Medulla oblongata (tissue), 1 donor: ENCODE data around the gene TRMT61A.

ENCODE experiments used
- DNase-seq: peaks from one replicate; pipeline ENCODE4 v3.0.0-alpha.2; 2015; ENCODE audit errors: extremely low spot score

Gene TRMT61A

DNA sequence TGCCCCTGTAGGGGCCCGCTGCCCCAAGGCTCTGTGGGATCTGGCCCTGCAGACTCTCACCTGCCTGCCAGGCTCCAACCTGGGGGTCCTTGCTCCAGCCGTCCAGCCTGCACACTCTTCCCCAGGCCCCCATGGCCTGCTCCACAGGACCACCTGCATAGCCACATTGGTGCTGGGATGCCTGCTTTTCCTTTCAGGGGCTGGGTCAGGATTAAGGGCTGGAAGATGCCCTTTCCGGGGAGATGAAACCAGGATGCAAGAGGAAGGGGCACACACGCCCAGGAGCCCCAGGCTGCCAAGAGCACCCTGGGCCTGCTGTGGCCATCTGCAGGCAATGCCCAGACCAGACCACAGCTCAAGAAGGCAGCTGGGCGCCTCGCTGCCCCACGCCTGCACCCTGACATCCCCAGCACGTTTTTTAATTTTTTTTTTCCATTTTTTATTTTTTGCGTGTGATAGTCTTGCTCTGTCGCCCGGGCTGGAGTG is 18.5 kb downstream of the TRMT61A start:
- no peak for DNase-seq

DNA sequence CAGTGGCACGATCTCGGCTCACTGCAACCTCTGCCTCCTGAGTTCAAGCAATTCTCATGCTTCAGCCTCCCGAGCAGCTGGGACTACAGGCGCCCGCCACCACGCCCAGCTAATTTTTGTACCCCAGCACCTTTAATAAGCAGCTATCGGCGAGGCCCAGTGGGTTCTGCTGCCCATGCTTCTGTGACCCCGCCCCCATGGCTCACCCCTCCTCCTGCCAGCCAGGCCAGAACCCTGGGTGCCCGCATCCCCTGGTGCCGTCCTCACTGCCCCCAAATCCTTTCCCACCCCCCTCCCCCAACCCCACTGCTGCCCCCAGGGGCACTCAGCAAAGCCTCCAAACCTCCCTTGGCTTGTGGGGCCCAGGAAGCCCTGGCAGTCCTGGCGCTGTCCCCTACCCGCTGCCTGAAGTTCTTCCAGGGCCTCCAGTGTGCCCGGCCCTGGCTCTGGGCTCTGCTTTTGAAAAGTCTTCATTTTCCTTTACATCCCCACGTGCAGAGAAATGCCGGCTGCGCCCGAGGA is 19.0 kb downstream of the TRMT61A start:
- DNase-seq, result peak; percentile 3

DNA sequence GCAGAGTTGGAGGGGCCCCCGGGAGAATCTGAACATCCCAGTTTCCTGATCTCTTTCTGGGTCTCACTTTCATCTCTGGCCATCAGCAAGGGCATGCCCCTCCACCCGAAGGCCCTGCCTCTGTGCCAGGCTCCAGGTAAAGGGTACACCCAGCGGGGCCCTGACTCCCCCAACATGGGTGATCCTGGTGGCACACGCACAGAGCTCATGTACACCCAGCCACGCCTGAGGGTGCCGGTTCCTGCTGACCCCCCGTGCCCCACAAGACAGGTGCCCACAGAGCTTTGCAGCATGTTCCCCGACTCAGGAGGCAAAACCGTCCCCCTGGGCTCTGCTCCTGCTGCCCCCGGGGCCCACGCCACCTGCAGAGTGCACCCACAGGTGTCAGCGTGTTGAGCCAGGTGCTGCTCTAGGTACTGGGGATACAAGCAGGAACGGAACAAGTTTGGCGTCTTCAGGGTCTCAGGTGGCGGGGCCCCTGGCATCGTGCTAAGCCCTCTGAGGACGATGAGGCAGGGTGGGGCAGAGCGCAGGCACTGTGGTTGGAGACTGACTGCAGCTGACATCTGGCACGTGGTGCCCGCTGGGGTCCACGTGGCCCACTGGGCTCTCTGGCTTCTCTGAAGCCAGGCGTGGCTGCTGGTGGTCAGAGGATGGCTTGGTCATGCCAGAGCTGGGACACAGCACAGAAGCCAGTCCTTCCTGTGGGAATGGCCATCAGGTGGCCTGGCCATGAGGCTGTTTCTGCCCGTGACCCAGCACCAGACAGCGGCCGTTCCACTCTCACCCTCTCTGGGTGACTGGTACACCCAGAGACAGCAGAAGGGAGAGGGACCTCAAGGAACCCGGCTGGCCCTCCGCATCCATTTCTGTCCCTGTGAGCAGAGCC is 19.7 kb downstream of the TRMT61A start:
- DNase-seq, result peak; percentile 70

DNA sequence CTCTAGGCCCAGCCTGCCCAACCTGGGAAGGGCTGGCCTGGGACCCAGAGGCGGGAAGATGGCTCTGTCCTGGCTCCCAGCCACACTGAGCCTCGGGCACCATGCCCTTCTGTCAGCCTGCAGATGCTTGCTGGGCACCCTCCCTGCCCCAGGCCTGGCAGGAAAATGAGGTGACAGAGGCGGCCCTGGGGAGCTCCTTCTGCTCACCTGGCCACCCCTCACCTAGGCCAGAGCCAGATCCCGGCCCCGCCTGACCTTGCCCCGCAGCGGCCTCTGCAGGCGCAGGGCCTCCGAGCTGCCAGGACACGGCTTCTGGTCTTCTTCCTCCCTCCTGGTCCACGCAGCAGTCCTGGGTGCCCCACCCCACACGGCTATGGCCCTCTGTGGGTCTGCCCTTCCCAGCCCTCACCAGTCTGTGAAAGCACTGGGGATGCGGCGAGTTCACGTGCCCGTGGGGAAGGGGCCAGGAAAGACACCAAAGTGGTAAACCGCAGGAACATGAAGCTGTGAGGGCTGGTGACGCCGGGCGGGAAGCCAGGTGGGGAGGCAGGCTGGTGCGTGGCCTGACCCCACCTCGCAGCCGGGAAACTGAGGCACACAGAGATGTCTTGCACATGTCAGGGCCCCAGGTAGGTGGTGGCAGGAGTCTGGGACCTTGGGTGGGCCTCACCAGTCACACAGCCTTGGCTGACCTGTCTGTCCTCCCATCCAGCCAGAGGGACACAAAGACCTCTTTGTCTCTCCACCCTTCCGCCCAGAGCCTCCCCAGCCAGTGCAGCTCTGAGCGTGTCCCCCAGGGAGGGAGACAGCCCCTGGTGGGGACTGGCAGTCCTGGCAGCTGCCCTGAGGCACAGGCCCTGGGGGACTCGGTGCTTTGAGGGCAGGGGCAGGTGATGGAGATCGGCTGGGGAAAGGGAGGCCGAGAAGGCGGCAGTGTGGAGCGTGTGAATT is 20.6 kb downstream of the TRMT61A start:
- peak; percentile 93 for DNase-seq

DNA sequence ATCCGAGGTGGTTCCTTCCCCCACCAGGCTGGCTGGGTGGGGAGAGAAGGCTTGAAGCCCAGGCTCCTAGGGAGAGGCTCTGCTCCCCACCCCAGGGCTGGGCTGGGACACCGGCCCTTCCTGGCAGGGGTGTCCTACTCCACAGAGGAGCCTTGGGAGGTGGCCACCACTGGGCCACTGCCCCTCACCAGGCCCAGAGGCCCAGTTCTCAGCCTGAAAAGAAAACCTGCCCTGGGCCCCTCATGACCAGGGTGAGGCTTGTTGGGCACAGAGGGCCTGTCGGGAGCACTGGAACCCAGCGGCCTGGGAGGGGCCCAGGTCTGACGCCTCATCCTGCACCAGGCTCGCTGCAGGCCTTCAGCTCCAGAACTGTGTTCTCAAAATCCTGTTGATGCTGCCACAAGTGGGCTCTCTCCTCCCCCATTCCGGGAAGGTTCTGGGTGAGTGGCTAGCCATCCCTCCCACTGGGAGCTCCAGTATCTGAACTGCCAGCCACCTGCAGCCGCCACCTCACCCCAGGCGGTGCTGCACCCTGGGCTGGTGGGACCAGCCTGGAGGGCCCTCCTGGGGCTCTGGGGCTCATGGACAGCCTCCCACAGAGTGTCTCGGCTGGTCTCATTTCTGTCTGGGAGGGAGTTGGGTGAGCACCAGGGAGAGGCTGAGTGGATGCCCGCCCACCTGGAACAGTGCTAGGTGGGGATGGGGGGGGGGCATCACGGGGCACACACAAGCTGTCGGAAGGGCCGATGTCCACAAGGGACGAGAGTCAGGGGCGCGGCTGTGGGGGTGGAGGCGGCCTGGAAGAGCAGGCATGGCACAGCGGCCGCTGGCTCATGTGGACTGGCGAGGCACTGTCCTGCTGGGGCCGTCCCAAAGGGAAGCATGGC is 21.7 kb downstream of the TRMT61A start:
- DNase-seq, result peak; percentile 57

DNA sequence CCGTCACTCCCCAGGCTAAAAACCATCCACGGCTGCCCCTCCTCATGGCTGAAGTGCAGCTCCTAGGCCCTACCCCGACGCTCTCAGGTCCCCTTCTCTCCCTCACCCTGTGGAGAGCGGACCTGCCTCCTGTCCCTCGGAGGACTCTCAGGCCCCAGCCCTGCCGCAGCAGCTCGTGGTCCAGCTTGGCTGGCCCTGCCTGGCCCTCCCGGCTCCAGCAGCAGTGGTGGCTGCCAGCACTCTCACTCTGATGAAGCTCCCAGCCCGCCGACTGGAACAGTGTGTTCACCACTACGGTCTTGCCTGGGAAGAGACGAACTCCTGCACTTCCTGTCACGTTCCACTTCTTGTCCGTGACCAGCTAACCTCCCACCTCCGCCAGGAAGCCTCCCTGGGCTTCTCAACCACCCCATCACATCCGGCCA is 22.4 kb downstream of the TRMT61A start:
- DNase-seq, result peak; percentile 70

DNA sequence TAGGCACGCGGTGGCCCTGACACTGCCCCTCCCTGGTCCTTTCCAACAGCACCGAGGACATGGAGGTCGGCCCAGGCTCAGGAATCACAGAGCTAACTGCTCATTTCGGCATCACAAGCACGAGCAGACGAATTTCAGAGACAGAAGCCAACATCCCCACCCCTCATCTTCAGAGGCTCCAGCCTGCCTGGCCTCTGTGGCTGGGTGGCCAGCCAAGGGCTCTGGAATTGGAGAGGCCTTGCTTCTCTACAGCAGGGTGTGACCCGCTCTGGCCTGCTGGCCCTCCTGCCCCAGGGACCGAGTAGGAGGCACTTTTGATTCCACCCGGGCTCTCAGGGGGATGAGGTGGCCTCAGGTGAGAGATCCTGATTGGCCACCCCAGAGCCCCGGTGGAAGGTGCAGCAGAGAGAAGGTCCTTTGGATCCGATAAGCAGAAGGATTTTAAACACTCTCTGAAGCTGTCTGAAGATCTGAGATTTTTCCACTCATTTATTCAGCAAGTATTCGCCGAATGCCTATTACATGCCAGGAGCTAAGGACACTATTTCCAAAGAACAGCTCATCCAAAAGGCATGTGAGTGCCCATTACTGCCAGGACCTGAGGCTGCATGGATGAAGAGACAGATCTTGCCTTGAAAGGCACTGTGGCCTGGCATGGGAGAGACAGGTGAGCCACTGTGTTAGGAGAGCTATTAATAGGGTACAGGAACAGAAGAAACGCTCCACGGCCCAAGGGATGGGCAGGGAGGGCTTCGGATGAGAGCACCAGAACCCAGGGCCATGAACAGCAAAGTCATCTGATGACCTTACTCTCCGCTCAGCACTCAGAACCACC is 23.2 kb downstream of the TRMT61A start:
- peak; percentile 47 for DNase-seq

DNA sequence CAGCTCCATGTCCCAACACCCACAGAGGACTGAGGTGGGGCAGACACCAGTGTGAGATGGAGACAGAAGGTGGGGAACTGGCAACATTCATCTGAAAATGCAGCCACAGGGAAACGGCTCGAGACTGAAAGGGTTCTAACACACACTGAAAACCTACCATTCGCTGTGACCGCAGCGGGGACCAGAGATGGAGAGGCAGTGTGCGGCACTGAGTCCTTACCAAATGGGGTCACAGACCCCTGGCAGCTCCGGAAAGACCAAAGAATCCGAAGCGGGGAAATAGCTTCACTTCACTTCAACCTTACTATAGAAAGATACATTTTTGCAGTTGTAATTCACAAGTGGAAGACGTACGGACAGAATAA is 23.8 kb downstream of the TRMT61A start:
- no peak for DNase-seq

DNA sequence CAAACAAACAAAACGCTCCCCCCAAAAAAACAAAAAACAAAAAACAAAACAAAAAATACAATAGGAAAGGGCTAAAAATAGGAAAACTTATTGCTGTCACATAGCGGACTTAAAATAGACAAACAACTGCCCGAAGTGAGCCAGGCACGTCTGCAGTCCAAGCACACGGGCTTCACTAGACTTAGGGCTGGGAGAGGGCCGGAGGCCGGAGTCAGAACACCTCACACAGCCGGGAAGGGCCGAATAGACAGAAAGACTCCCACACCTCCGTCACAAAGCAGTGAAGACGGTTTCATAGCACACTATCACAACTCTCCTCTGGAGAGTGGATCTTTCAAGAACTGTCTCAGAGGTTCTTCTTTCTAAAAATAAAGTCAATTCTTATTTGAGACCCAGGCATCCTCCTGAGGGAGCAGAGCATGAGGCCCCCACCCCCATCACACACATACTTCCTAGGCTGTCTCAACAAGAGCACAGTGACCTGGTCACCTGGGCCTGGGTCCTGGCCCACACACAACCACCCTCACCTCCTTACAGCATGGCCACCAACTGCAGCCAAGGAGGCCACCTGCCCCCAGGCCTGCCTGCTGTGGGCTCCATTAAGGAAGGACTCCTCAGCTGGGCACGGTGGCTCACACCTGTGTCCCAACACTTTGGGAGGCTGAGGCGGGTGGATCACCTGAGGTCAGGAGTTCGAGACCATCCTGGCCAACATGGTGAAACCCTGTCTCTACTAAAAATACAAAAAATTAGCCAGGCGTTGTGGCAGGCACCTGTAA is 26.8 kb downstream of the TRMT61A start:
- no peak for DNase-seq

DNA sequence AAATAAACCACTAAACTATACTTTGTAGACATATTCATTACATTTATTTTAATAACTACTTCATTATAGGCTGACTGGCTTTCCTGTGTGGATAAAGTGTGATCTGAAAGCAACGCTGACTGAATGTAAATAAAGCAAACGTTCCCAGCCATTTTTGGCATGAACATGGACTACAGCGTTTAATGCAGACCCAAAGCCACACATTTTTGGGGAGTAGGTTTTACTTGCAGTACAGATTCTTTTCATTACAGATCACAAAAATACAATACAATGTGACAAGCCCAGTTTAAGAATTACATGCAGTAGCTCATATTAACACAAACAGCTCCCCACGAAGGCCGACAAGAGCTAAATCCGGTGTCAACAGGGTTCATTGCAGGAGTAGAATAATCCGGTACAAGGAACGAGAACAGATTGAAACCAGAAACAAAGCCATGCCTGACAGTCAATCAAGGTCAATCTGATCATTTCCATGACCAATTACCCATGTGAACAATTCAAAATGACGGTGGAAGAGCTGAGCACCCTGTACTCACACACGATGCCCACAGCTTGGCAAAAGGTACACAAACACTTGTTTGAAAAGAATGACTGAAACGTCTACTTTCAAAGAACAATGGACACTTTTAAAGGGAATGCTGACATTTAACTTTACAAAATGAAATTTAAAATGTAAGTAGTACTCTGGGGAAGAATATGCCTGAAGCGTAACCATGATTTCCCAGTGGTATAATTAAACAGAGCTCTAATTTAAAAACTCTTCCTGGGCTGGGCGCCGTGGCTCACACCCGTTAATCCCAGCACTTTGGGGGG is 28.2 kb downstream of the TRMT61A start:
- no peak for DNase-seq

DNA sequence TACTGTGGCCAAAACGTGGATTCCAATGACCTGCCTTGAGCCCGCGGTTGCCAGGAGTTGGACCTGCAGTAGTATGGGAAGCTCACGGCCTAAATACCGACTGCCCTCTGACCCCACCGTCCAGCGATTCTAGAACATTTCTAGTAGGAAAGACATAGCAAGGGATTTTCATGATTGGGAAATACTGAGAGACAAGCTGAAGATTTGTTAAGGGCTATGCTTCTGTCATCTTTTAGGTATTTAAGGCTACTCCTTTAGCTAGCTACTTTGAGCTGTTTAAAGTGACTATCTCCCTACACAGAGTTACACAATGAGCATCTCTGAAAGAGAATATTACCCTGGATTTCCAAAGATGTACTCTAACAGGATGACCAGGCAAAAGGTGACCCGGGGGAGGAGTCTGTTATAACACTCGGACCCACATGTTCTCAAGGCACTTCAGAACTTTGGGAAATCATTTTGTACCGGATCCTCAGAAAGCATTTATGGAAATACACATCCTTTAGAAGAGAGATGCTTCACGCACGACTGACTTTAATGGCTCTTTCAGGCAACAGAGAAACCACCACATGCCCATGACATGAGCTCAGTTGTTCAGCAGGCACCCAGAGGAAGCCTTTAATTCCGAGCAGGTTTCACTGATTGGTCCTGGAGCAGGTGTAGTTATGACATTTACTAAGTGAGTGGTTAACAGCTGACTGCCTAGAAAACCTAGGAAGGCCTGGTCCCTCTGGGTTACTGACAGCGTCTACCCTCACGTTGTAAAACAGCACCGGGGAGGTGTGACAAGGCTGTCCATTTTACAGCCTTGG is 29.3 kb downstream of the TRMT61A start:
- DNase-seq, result no peak

DNA sequence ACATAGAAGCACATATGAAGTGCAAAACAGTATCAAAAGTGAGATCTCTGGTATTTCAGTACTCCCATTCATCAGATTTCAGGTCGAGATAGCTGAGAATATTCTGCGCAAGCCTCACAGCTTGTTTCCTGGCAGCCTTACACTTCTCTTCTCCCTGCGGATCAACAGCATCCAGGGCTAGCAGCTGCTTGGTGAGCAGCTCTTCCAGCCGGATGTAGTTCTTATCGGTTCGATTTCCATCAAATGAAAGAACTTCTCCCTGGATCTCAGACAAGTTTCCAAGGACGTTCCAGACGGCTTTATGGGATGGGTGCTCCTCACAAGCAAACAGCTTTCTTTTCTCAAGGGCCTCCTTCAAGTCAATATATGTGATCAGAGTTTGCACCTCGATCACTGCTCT is 30.8 kb downstream of the TRMT61A start:
- no peak for DNase-seq

DNA sequence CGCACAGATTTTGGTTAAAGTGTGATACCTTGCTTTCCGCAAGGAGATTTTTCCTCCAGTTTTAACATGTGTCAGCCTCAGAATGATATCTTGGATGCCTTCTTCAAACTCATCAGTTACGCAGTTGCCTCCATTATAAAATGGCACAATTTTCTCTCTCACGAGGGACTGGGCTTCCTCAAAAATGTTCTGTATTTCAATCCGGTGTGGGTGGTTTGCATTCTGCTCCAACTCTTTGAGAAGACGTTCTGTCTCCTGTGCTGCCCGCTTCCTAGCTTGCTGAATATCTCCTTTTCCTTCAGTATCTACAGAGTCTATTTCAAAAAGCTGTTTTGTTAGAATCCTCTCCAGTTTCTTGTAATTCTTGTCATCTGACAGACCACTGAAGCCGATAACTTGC is 31.7 kb downstream of the TRMT61A start:
- no peak for DNase-seq

DNA sequence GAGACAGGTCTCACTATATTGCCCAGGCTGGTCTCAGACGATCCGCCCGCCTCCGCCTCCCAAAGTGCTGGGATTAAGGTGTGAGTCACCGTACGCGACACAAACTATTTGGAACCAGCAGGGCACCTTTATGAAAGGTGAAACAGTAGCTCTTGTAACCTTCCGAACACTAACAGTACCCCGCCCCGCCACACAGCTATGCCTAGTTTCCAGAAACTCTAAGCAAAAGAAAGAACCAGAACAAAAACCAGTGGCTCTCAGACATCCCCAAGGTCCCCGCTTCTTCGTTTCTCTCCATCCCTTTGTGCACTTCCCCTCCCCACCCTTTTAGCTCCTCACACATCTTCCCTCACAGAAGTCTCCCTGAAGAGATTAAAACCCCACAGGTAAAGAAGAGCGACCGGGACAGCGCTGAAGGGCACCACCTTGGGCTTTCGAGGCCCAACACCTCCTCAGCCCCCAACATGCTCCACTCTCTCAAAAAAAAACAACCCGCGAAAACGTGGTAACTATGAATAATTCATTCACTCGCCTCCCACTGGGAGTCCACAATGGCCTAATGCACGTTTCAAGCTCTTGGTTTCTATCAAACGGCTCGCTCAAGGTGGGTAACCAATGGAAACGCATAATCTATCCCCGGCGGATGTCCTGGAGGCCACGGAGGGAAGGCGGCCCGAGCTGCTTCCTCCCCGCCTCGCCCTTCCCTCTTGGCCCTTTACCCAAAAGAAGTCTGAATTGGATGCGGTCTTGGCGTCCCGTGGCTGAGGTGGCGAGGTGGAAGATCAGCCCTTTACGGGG is 32.6 kb downstream of the TRMT61A start:
- no peak for DNase-seq

DNA sequence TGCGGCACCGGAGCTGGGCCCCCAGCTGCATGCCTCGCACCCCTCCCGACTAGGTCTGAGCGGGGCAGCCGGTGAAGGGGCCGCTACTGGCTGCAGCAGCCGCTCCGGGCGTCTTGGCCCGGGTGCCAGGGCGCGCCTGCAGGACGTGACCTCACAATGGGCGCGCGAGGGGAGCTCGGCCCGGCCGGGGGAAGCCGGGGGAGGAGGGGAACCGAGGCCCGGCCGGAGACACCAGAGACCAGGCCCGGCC is 33.1 kb downstream of the TRMT61A start:
- no peak for DNase-seq

DNA sequence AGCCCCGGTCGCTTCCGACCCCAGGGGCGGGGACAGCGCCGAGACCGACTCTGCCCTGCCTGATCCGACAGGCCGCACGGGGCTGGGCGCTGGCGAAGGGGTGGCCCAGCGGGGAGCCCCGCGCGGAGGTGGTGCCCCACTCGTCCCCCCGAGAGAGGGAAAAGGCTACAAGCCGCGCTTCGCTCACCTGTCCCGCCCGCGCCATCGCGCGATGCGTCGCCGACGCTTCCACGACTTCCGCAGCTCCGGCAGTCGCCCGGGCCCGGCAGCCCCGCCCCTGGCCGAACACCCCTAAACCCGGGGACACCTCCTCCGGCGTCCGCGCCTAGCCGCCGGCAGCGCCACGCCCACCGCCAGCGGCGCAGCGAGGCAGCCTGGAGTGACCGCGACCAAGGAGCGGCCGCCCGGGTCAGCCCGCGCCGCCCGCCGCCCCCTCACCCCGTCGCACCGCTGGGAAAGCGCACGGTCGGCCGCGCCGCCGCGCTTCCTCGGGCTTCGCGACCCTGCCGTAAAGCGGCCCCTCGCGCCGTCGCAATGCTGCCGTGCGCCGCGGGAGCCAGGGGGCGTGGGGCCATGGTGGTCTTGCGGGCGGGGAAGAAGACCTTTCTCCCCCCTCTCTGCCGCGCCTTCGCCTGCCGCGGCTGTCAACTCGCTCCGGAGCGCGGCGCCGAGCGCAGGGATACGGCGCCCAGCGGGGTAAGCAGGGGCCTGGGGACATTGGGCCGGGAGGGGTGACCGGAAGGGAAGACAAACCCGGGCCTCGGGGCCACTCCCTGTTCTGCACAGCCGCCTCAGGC is 33.6 kb downstream of the TRMT61A start, which contains the start of the genes BAG5 and COA8:
BAG5 (minus strand) TSS at position 229 of the 797 bp plus-strand sequence. CDS start 1,493 bp downstream, outside the sequence.
COA8 (plus strand) TSS at position 532 of the 797 bp plus-strand sequence; CDS start at position 574, 42 bp downstream.
- peak; percentile 79 for DNase-seq
